GM21528 (cell line): ENCODE results near the gene ZEB1.
"Not testable (repeated sequence)": the region's sequence is repeated elsewhere in the genome, so short reads cannot be mapped to it uniquely, and the experiment has no call there.

Source experiments
- ATAC-seq: cut with Tn5 transposase; IDR thresholded peaks from one replicate; pipeline ENCODE4 v1.9.1; 2021; ENCODE audit warnings: mild to moderate bottlenecking, moderate library complexity; ENCODE audit not compliant: unreplicated experiment, low FRiP score

The ZEB1 gene

DNA sequence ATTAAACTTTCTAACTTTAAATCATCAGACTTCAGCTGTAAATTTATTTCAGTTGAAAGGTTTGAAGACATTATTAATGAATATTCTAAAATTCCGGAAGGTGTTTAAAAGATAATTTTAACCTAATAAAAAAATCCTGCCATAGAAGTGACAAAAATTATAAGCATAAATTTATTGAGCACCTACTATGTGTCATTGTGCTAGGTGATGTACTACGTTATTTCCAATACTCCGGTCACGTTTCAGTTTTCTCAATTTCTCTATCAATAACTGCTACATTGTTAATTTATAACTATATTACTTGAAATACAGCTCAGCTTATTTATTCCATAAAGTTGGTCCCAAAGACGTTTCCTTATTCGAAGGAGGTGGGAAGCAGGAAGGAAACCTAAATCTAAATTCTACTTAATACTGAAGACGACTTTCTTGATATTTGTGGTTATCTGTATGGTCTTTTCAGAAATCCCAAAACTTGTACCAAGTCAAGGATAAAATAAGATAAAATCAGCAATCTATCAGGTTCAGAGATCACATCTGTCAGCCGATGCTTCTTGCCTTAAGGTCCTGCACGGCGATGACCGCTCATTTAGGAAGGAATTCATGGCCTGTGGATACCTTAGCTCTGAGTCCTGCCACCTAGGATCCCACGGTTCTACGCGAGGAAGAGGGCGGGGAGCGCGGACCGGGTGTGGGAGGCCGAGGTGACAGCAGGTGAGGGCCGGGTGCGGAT is 1.2 kb upstream of the ZEB1 start:
- ATAC-seq: no peak

DNA sequence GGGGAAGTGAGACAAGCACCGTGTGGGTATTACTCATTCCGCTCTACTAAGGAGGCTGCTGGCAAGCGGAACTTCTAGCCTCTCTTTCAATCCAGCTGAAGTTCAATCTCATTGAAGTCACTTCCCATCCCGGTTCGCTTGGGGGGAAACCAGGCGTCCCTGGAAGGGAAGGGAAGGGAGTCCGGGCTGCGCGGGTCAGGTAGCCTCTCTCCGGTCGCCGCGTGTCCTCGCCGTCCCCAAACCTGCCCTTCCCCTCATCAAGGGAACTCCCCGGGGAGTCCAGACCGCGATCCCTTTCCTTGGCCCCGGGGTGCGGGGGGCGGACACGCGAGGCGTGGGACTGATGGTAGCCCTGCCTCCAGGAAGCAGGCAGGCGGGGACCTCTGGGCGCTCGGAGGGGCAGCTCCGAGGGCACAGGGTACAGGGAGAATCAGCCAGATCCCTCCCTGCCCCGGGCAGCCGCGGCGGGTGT is 598 bp upstream of the ZEB1 start:
- ATAC-seq: peak; percentile 67

DNA sequence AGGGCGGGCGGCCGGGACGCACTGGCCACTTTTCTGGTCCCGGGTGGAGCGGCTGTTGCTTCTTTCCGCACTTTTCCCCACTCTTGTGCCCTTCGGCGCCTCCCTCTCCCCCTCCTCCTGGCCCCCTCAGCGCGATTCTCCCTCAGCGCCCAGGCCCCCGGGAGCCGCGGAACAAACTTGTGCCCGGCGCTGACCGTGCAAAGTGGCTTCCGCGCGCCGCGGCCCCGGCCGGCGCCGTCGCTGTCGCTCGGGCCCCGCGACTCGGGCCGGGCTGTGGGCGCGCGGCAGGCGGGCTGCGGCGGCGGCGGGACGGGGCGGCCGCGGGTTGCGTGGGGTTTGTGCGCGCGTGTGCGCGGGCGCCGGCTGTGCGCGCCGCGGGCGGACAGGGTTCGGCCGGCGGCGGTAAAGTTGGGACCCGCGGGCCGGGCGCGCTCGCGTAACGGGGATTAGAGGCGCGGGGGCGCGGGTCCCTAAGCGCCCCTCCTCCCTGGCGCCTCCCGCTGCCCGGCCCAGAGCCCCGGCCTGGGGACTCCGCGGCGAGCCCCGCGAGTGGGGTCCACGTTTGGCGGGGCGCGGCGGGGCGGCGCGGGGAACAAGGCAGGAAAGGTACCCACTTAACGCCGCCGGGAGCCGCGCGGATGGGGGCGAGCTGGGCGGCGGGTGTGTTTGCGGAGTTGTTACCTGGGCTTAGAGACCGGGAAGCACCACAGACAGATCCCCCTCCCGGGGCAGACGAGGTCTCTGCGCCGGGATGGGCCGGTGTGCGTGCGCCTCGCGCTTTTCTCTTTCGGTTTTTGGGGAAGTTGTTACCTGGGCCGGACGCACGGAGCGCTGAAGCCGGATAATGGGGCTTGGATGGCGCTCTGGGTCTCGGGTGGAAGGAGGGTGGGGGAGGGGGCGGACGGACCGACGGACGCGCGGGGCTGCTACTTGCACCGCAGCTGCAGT is 860 bp downstream of the ZEB1 start:
- peak; percentile 21 for ATAC-seq

DNA sequence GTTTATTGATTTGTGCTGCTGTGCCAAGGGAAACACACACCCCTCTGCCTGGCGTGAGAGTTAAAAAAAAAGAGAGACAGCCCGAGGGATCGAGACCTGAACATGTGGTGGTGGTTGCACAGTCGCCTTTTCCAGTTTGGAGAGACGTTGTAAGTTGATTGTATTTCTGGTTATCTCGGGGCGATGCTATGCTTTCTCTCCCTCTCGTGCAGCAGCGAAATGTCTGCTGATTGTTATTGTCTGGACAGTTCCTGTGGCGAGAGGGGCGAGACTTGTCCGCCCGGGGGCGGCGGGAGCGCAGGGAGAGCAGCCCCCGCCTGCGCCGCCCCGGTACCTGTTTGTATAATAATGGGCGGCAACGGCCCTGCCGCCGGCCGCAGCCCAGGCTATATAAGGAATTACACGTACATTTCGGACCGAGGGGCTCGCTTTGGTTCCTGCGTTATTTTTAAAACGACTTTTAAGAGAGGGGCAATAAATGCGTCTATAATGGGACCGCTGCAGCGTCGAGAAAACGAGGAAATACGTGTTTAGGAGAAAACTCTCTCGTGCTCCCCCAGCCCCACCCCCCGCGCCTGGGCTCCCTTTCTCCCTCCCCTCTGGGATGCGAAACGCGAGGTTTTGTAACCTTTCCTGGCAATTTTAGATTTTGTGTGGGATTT is 1.7 kb downstream of the ZEB1 start:
- peak; percentile 24 for ATAC-seq

DNA sequence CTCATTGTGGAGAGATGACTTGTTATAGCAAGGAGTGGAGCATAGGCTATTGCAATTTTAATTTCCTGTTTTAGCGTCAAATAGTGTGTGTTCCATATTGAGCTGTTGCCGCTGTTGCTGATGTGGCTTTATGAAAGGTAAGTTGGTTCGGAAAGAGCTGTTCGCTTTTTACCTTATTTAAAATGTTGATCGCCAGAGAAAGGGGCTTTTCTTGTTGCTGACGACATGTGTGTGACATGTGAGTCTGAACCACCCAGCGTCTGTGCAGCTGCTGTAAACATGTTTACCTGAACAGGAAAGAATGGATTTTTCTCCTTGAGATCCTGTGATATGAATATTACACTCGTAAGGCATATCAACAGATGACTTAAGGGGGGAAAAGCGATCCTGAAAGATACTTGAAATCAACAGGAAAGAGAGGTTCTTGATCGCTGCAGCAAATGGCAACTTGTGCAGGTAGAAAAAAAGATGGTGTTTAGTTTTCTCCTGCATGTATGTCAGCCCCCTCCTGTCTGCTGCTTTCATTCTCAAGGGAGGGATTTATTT is 2.5 kb downstream of the ZEB1 start:
- no peak for ATAC-seq

DNA sequence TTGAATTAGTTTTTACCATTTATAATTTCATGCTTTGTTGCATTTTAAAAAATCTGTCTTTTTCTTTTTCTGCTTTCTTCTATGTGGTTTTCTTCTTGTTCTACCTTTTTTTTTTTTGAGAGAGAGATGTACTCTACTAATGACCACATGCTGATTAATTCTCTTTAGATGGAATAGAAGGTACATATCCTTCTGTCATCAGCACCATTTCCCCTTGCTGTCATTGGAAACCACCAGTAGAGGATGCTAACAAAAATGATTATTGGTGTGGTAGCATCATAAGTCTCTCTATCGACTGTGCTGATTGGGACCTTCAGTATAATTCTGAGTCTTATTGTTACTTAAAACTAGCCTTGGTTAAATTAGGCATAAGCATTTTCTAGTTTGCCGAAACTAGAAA is 3.6 kb downstream of the ZEB1 start:
- ATAC-seq: no peak

DNA sequence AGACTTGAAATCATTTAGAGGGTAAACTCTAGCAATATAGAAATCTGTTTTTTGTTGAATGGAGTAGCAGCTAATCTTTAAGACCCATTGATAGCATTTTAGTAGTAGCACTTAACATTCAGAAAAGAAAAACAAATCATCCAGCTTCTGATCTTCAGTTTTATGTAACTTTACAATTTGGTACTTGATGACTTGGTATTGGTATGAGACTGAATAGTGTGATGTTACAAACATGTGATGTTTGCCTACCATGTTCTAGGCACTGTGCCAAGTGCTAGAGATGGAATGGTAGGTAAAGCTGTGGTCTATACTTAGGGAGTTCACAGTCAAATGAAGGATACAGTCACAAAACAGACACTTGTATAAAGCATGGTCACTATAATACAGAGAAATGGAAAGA is 21.3 kb downstream of the ZEB1 start:
- ATAC-seq: no peak

DNA sequence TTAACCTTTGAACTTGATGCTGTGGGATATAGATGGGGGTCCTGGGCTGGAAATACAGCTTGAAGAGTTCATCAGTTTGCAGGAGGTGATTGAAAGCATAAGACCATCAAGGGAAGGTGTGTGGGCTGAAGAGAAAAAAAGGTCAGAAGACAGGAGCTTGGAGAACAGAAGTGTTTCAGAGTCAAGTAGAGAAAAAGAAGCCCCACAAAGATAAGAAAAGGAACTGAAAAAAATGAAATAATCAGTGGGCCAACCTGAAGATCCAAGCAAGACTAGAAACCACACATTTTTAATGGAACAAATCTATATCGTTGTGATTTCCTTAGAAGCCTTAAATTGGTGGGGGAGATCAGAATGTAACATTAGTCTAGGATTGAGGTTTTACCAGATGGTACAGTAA is 22.5 kb downstream of the ZEB1 start:
- ATAC-seq: no peak

DNA sequence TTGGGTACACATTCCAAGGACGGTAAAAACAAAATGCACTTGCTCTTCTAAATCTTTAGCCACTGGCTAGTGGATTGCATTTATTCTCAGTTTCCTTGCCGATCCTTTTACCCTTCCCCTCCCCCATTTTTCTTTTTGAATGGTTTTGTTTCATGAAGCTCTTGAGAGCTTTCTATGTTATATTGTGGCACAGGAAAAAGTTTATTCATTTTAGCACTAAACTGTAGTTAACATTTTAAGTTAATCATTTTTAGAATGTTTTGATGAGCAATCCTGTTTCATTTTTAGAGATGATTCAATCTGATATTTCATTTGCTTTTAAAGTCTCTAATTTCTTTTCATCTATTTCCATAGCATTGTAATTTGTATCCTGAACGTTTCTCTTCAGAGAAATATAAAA is 24.0 kb downstream of the ZEB1 start:
- no peak for ATAC-seq

DNA sequence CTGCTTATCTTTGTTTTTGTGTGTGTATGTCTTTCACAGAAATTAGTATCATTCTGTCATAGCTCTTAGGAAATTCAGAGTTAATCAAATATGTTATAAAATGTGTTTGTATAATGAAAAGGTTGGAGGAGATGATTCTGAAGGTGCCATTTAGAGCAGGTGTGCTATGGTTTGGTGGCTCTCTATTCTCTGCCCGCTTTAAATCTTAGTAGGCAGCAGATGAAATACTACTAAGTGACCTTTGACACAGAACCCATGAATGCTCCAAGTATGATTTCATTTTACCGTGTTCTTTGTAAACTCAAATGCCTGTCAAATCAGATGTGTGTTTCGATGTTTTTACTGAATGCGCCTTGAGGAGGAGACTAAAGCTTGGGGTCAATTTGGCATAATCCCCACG is 24.5 kb downstream of the ZEB1 start:
- no peak for ATAC-seq

DNA sequence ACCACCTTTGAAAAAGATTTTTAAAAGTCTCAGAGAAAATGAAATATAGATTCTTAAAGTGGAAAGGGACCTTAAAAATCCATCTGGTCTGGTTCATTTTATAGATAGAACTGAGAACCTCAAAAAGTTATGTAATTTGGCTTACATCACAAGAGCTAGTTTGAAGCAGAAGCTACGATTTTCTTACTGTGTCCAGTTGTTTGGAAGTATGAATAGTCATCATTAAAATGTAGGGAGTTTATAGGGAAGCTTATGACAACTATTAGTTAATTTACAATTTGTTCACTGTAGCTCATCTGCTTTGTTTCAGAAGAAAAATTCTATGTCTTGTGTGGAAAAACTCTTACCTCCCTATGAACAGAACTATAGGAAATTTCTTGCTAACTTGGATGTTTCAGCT is 26.9 kb downstream of the ZEB1 start:
- ATAC-seq: no peak

DNA sequence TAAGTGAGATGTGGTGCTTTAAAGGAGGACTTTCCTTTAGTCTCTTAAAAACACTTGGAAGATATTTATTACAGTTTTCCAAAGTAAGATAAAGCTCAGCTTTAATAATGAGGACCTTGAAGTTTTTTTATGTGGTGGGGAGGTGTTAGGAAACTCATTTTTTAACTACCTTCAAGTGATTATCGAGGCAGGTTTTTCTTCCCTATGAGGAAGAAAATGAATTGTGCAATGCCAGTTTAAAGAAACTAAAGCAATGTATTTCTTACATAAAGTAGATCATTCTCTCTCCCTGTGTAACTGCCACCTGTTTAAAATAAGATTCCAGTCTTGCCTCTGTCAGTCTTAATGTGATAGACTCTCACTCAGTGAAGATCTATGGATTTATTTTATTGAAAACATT is 27.9 kb downstream of the ZEB1 start:
- no peak for ATAC-seq

DNA sequence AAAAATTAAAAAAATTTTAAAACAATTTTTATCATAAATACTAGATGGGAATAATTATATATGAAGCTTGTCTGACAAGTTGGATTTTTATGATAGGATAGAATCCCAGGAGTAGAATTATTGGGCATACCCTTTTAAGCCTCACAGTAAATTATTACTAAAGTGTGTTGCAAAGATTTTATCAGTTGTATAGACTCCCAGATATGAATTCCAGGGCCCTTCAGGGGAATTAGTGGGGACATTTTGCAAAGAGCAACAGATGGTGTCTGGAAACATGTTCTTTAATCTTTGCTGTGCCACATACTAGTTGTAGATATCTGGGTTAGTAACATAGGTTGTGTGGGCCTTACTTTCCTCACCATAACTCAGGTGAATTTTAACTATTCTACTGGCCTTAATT is 28.7 kb downstream of the ZEB1 start:
- no peak for ATAC-seq

DNA sequence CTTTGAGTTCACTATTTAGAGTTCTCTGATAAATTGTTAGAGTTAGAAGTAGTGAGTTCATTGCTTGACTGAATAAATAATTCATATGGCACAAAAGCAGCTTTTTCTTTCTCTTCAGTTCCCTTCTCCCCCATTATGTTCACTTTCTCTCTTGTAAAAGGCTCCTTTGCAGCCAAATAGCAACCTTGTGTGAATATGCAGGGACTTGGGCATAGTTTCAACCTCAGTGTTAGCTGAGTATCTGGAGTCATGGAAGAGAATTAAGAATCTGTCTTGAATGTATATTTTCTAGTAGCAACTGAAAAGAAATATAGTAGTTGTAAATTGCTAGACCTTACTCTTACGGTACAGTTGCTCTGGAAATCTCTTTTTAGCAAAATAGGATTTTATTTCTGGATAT is 31.9 kb downstream of the ZEB1 start:
- no peak for ATAC-seq

DNA sequence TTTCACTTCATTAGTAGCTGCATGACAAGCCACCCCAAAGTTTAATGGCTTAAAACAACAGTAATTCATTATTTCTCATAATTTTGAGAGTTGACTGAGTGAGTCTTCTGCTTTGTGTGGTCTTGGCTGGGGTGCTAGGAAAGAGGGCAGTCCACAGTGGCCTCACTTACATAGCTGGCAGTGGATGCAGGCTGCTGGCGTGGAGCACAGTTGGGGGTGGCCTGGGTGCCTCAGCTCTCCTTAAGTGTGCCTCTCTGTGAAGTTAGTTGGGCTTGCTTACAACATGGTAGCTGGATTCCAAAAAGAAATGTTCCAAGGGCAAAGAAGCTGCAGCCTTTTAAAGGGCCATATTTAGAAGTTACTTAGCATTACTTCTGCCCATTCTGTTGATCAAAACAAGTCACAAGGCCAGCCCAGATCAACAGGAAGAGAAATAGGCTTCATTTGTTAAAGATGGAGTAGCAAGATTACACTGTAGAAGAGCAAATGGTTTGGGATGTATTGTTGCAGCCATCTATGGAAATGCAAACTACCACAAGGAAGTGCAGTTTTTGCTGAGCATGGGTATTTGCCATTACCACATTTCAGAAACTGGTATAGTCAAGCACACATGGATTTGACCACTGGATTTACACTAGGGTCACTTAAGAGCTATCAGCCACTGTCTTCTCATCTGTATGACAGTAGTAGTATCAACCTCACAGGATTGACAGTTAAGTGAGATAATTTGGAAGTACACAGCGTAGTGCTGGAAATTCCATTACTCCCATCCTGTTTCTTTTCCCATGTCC is 33.6 kb downstream of the ZEB1 start:
- ATAC-seq: no peak

DNA sequence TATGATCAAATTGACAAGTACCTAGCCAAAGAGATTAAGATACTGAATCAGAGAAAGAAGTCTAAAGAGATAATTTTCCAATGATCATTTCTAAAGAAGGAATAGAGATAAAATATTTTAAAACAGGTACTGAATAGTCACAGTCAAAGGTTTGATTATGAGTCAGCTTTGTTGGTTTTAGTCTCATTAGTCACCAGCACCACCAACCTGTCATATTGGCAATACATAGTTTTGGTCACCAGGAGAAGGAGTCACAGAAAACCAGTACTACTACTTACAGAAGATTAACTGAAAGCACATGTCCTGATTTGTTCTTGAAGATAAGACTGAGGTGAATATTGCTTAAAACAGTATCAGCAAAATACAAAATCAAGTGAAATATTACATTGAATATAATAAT is 34.6 kb downstream of the ZEB1 start:
- ATAC-seq: peak; percentile 87

DNA sequence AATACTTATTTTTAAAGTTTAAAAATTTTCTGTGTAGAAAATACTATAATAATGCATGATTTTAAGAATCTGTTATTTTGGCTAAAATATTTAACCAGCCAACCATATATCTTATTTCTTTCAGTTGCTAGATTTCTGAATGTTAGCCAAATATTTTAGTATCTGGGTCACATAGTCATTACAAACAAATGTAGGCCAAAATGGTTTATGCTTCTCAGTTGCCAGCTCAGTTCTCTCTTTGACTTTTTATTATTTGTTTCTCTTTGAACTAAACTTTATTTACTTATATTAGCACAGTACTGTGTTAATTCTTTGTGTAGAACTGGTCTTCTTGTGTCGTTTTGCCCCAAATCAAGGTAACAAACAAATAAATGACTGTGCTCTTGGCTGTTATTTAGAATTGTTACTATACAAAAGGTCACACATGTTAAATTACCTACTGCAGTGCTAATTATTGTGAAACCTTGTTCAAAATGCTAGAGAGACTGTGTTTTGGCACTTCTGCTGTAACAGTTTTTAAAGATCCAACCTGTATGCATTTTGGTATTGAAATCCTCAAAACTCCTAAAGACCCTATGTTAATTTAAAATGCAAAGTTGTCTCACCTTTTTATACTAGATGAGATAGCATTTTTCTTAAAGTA is 39.8 kb downstream of the ZEB1 start:
- no peak for ATAC-seq

DNA sequence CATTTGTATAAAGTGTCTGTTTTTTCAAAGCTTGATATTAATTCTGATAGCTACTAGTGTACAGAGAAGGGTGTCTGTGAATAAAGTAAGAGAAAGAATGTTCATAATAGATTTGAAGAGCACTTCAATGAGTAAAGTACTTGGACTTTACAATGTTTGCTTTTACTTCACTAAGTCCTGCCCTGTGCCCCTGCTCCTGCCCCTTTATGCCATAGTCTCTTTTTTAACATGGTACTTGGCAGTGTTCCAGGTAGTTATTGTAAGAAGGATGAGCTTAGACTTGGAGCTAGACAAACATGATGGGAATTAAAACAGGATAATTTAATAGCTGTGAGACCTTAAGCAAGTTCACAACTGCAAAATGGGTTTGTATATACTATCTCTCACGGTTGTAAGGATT is 41.0 kb downstream of the ZEB1 start:
- ATAC-seq: no peak

DNA sequence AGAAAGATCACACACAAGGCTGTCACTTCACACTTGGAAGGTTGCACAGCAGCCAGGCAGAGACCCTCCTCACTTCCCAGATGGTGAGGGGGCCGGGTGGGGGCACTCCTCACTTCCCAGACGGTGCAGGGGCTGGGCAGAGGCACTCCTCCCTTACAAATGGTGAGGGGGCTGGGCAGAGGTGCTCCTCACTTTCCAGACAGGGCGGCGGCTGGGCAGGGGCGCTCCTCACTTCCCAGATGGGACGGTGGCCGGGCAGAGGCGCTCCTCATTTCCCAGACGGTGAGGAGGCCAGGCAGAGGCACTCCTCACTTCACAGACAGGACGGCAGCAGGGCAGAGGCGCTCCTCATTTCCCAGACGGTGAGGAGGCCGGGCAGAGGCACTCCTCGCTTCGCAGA is 42.5 kb downstream of the ZEB1 start:
- not testable (repeated sequence) for ATAC-seq
